T-helper 9 cell (primary cell): ENCODE data around the gene FBXW5.

Experiments
- DNase-seq: peaks from one replicate; pipeline ENCODE4 v3.0.0-alpha.2; 2020

FBXW5 gene

DNA sequence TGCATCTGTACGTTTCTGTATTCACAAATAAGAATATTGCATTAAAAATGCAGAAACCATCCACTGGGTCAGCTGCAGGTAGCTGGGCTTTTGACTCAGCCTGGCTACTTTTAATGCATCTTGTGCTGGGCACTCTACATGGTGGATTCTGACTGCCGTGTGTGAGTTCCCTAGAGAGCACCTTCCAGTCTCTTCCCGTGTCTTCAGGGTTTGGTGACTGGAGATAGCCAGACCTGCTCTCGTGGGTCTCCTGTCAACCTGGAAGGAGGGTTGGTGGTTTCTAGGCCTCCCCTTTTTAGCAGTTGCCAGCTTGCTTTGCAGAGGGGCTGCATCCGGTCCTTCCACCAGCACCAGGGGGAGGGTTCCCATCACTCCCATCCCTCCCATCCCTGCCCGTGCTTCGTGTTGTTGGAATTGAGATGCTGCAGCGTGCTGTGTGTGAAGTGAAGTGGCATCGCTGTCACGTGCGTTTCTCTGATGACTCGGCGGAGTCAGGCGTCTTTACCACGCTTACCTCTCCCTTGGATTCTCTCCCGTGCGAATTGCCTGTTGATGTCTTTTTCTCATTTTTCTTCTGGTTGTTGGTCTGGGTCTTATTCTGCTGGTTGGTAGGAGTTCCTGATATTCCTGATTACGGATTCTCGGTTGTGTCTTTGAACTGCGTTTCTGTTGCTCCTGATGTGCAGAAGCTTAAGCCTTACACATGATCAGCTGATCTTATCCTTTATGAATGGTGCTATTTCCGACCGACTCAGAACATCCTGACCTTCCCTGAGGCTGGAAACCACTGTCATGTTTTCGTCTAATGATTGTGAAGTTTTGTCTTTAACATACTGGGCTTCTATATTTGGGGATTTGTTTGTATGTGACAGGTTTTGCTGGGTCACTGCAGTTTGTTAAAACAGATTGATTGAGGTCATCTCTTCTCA is 16.9 kb downstream of the FBXW5 start:
- no peak for DNase-seq

GRCh38 chr9:136926749-136927148 is 17.8 kb downstream of the FBXW5 start:
- no peak for DNase-seq

DNA sequence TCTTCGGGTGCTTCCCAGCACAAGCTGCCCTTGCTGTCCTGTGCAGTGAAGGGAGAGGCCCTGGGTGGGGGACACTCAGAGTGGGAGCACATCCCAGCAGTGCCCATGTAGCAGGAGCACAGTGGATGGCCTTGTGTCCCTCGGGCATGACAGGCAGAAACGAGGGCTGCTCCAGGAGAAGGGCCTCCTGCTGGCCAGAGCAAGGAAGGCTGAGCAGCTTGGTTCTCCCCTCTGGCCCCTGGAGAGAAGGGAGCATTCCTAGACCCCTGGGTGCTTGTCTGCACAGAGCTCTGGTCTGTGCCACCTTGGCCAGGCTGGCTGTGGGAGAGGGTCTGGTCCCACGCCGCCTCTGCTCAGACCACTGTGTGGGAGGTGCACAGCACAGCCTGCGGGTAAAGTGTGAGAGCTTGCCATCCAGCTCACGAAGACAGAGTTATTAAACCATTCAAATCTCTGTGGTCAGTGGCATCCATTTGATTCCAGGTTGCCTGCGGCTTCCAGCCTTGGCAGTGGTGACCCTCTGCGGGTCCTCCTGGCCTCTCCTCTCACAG is 18.3 kb downstream of the FBXW5 start:
- no peak for DNase-seq

GRCh38 chr9:136925414-136926153 is 19.0 kb downstream of the FBXW5 start:
- DNase-seq, result no peak

- DNase-seq, result no peak
Measured at GRCh38 chr9:136923881-136924280, 20.7 kb downstream of the FBXW5 start.

DNA sequence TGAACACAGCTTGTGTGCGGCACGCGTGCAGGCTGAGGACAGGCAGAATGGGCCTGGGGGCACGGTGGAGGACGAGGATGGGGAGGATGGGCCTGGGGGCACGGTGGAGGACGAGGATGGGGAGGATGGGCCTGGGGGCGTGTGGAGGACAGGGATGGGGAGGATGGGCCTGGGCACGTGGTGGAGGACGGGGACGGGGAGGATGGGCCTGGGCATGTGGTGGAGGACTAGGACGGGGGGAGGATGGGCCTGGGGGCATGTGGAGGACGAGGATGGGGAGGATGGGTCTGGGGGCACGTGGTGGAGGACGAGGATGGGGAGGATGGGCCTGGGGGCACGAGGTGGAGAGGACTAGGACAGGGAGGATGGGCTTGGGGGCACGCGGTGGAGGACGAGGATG is 22.0 kb downstream of the FBXW5 start:
- DNase-seq, result no peak

DNA sequence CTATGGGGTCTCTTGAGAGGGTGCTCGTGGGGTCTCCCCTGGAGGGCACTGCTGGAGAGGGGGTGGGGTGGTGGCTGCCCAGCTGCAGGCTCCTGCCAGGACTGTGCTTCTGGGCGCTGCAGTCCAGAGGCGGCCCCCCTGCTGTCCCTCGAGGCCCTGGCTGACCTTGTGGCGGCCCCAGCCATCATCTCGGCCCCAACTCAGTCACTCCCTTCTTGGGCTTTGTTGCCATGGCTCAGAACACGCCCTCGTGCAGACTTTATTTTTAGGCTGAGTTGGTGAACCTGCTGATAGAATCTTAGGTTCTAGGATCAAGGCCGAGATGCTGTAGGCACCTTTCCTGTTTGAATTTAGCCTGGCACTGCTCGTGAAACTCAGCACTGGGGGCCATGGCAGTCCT is 22.8 kb downstream of the FBXW5 start:
- no peak for DNase-seq

GRCh38 chr9:136921307-136921706 is 23.2 kb downstream of the FBXW5 start:
- DNase-seq, result no peak

GRCh38 chr9:136920734-136921231 is 23.8 kb downstream of the FBXW5 start:
- DNase-seq, result no peak

DNA sequence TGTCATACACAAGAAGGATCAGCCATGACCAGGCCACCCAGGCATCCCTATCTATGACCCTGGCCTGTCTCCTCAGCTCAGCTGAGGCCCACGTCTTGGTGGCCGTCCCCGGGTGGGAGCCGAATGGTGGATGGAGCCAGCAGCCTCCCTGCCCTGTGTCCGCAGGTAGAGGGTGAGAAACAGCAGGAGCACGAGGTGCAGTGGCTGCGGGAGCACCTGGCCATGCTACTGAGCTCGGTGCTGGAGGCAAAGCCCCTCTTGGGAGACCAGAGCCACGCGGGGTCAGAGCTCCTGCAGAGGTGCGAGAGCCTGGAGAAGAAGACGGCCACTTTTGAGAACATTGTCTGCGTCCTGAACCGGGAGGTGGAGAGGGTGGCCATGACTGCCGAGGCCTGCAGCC is 24.5 kb downstream of the FBXW5 start:
- no peak for DNase-seq

GRCh38 chr9:136917902-136918301 is 26.6 kb downstream of the FBXW5 start:
- DNase-seq, result no peak

DNA sequence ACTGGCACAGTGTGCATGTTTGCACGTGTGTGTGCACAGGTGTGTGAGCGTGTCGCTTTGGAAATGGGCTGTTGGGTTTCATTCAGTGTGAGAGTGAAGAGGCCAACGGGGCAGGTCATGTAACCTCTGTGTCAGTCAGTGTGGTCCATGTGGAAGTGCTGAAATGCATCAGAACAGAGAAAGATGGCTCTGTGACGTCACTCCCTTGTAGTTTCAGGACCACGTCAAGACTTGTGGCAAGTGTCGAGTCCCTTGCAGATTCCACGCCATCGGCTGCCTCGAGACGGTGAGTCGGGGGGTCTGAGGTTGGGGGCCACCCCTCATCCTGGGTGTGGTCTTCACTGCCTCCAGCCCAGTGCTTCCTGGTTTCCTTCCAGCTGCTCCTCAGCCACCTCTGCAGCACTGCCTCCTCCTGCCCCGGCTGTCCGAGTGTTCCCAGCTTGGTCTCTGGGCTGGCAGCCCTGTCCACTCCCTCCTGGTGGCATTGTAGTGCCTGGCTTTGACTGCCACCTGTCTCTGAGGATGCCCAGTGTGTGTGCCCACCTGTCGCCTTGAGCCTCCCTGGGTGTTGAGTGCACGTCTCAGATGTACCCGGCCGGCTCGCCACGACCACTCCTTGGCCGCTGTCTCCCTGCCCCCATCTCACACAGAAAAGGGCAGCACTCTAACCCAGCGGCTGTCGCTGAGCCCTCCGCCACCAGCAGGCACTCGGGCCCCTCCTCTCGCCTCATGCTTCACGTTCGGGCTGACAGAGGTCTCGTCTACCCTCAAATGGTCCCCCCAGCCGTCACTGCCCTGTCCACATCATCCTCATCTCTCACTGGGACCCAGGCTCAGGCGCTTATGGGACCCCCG is 28.0 kb downstream of the FBXW5 start:
- no peak for DNase-seq

DNA sequence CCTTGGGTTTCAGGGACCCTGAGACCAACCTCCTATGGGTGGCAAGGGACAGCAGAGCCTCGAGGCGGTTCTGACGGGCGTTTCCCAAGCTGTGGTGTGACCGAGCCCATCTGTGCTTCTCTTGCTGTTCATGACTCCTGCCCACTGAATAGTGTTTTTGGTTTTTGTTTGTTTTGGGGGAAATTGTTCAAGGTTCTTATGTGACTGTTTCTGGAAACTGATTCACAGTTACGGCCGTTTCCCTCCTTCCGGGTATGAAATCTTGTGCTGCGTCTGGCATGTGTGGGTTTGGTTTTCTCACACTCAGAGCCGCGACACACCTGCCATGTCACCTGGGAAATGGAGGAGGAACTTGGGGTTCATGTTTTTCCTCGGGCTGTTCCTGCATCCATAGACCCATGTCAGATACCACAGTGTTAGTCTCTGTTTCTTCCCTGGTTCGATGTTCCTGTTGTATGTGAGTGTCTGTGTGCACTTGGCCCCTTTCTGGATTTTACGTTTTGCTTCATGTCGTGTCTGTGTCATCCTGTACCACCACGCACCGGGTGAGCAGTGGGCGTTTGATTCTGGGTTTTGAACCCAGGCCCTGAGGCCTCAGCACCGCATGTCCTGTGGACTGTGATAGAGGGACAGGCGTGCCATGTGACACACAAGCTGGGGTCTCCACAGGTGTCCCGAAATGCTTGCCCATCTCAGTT is 28.8 kb downstream of the FBXW5 start:
- no peak for DNase-seq

DNA sequence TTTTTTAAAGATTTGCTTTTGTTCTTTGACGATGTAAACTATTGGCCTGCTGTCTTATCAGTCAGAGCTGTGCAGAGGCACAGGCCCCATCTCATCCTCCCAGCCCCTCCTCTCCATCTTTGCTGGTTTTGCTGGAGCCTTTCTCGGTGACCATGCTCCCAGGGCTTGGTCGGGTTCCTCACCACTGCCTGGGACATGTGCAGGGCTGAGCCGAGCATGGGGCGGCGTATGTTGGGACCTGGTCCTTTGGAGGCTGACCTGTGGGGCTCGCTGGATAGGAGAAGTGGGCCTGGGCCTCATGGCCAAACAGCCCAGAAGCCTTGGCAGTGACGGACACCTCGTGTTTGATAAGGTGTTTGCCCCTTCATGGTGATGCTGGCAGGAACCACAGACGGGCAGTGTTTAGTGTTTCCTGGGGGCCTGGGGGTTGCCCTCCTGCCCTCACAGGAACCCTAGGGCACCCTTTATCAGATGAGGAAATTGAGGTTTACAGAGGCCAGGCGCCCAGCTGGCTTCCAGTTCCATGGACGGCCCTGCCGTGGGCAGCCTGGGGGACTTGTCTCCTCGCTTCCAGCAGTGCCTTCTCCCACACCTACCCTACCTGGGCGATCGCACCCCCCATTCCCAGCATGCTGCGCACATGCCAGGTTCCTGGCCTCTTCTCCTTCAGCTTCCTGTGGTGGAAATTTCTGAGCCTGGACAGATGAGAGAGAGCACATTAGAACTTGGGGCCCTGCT is 30.7 kb downstream of the FBXW5 start:
- DNase-seq, result no peak

GRCh38 chr9:136910901-136911245 is 33.7 kb downstream of the FBXW5 start:
- no peak for DNase-seq

DNA sequence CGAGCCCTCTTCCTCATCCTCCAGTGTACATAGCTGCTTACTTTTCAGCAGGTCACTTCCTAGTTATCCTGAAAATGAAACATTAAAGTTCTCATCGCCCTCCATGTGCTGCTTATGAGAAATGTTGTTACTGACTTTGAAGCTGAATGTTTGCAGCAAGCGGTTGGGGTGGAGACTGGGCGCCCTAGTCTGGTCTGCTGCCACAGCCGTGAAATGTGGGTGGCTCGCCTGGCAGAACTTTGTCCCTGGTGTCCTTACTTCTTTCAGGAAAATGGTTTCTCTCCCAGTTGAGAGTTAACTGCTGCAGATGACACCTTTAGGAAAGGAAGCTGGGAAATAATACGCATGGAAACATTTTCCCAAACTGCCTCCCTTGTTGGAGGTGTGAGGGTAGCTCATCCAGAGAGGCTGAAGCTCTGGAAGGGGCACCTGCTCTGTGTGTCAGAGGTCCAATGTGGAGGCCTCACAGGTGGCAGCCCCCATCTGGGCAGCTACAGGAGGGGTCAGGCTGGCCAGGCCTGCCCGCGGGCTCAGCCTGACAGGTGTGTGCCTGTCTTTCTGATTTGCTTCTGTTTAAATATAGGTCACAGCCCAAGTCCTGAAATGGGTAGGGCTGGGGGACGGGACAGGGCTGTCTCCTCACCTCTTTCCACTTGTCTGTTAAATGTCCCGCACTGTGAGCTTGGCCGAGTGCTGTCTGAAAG is 34.2 kb downstream of the FBXW5 start:
- no peak for DNase-seq

DNA sequence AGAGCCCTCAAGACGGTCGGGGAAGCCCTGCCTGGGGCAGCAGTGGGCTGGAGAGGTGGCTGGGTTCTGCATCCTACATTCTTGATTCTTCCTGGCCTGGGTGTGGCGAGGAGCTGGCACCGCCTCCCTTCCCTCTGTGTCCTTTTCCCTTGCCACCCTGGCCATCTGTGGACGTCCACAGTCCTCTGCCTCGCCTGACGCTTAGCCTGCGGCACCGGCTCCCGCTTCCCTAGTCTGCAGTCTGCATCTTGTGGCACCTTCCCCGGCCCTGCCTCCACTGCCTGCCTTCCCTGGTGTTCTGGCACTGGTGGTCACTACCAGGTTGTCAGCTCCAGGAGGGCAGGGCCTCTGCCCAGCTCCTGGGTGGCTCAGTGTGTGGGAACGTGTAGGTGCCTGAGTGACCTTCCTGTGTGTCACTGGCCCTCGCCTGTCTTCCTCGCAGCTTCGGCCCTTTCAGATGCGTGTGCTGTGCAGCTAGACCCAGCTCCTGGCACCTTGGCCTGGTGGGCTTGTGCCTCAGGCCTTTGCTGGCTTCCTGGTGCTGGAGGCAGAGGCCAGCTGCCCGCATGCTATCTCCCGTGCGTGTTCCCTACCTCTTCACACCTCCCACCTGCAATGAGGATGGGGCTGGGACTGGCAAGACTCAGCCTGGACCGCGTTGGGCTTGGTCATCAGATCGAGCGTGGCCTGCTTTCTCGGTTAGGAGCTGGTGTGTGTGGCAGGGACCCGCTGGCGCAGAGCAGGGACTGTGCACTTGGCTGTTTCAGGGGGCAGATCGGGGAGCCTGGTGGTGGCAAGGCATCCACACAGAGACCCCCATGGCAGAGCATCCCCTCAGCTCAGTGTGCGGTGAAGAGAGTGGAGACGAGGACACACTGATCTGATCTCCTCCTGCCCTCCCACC is 37.3 kb downstream of the FBXW5 start:
- no peak for DNase-seq

DNA sequence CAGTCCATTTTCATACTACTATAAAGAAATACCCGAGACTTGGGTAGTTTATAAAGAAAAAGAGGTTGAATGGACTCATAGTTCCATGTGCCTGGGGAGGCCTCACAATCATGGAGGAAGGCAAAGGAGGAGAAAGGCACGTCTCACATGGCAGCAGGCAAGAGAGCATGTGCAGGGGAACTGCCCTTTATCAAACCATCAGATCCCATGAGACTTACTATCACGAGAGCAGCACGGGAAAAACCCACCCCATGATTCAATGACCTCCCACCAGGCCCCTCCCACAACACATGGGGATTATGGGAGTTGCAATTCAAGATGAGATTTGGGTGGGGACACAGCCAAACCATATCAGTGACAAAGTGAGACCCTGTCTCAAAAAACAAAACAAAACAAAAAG is 38.3 kb downstream of the FBXW5 start:
- no peak for DNase-seq

- DNase-seq, result no peak
Measured at GRCh38 chr9:136903041-136903554, 41.4 kb downstream of the FBXW5 start.
